Ovary (tissue), 9 donors: ENCODE data around the gene ARFGAP1. TPM values are rescaled to one million over a fixed set of nuclear protein-coding genes. Genes with fewer than 3 reads are reported as not detected.

Experiments used
- DNase-seq, 5 donors: peaks; one replicate each; pipeline ENCODE4 v3.0.0-alpha.2; 2019 to 2020
- H3K27ac ChIP-seq, 2 donors: fragments of 200-600 bp; one replicate each; pipeline versions ENCODE4 v1.5.1 to v1.8.0; 2019 to 2022
- H3K27me3 ChIP-seq: fragments of 200-600 bp; one replicate; pipeline ENCODE4 v1.8.0; 2022
- H3K36me3 ChIP-seq: fragments of 200-600 bp; sonication (generic); one replicate; pipeline ENCODE4 v1.5.1; 2019
- H3K4me1 ChIP-seq: one replicate; pipeline ENCODE4 v1.8.1; 2013; ENCODE audit warnings: mild to moderate bottlenecking, moderate library complexity; ENCODE audit not compliant: insufficient read depth
- H3K4me3 ChIP-seq: fragments of 200-600 bp; sonication (generic); one replicate; pipeline ENCODE4 v1.5.1; 2017
- H3K9me3 ChIP-seq, 2 donors: fragments of 200-600 bp in 1 of 2; sonication (generic) in 1 of 2; one replicate each; pipeline versions ENCODE4 v1.5.1 to v1.8.1; 2013 to 2019; ENCODE audit warnings: mild to moderate bottlenecking in 1 of 2, moderate library complexity in 1 of 2
- EP300 ChIP-seq: sonication (generic); formaldehyde crosslinking; IDR thresholded peaks from one replicate; pipeline ENCODE4 v1.6.1; 2017; ENCODE audit warnings: antibody characterized with exemption
- POLR2A ChIP-seq: fragments of 450-650 bp; IDR thresholded peaks from one replicate; pipeline ENCODE4 v1.6.1; 2017; ENCODE audit warnings: antibody characterized with exemption, mild to moderate bottlenecking, moderate library complexity
- WGBS, 3 donors: extraction: QIAGEN DNeasy Blood & Tissue Kit in 1 of 3; methylation state at CpG; one replicate each; pipeline versions ENCODE4 v1.1.5 to v1.1.7; 2013 to 2017; 5-methylcytosine and 5-hydroxymethylcytosine counted together
- intact Hi-C, 4 donors: fragments of 100-400 bp; cut with DNase I; formaldehyde crosslinking; loops; one replicate each; pipeline versions ENCODE4 v1.11.0 to v1.15.1; 2022 to 2023
- polyA plus RNA-seq, 2 donors: library from polyadenylated mRNA; stranded (reverse); fragments of 200-250 nt in 1 of 2; fragments of 350-450 nt in 1 of 2; fragmentation: Illumina TruSeq in 1 of 2; extraction: RNeasy Lipid Tissue Mini Kit (QIAGEN cat#74804) in 1 of 2; gene quantifications; one replicate each; pipeline ENCODE4 v1.2.3, GENCODE V29; 2013 to 2014
- total RNA-seq, 7 donors: library from RNA; depleted of rRNA in 2 of 7; stranded (reverse); fragments of >200 nt in 2 of 7; fragmentation: NEBNext Ultra II Directional in 3 of 7; extraction: Animal tissue kit (Norgen Biotek cat#: 25700) in 3 of 7; gene quantifications; one replicate each; pipeline versions ENCODE4 v1.1.0 to v1.2.4, GENCODE V29; 2016 to 2023
- TF ChIP-seq, protein P1 (sequence below), 3 donors: fragments of 450-650 bp in 2 of 3; fragments of 200-600 bp in 1 of 3; IDR thresholded peaks; one replicate each; pipeline versions ENCODE4 v1.5.1 to v1.8.0; 2016 to 2022; ENCODE audit warnings: antibody characterized with exemption in 3 of 3, mild to moderate bottlenecking in 1 of 3
- donor health status: DM: no; HTN: no; CAD: no; lungs with moderate emphysema.
- donor health status: DM: no; HTN: no; CAD: no.
- donor health status: Bipolar disorder and iron deficiency.
- donor health status: DM: yes; HTN: yes; CAD: no.
- donor health status: DM: no; HTN: no; CAD: no.
- donor health status: DM: yes; HTN: yes; CAD: no.

Gene ARFGAP1
- total and polyA plus RNA-seq, 9 donors = 18.9 to 80.2 (median 68.7) TPM

DNA sequence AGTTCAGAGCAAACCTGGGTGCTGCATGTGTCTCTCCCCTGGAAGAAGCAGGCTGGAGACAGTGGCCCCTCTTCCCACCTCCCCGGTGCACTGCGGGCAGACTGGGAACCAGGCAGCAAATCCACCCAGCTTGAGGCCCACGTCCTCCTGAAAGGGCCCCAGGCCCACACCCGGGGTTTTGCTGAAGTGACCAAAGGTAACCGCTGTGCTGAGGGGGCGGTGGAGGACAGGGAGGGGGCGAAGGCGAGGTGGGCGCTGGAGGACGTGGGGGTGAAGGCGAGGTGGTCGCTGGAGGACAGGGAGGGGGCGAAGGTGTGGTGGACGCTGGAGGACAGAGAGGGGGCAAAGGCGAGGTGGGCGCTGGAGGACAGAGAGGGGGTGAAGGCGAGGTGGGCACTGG, 38.7 kb upstream of the ARFGAP1 start:
- DNase-seq = no peak
- H3K27me3 ChIP-seq = no peaks in the 10 kb centered on the region

DNA sequence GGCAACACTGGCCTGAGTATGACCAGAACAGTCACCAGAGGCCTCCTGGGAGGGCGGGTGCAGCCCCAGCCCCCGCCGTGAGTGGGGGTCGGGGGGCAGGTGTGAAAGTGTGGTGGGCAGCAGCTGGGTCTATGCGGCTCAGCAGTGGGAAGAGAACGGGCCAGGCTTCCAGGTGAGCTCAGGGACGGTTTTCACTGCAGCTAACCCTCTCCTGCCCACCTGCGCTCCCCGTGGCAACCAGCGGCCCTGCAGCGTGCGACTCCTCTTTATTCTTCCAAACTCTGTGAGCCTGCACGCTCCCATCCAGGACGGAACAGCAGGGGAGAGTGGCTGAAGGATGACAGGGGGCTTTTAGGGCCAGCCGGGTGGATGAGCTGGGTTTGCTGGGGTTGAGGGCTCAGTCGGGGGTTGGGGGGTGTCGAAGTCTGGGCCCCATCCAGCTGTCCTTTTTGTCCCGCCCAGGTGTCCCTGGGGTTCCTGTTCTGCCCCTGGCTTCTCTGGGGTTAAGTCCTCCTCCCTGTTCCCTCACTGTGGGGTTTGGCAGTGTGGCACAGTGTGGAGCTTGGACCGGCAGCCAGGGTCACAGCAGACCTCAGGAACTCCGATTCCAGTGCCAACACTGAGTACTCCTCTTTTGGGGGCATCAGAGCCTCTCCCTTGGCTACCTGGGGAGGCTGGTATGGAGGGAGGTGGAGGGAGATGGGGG, 37.8 kb upstream of the ARFGAP1 start:
- Histone ChIP-seq H3K4me3 (no peak overlapping the region), H3K36me3 (no peaks in the 10 kb centered on the region), H3K27me3 (no peaks in the 10 kb centered on the region), H3K27ac (no peak overlapping the region), H3K4me1 (no peaks in the 10 kb centered on the region), H3K9me3 (no peaks in the 10 kb centered on the region)
- WGBS, 3 donors = 14 to 25% (median 18%) methylated on average over 16 to 20 of the region's 20 CpGs
- DNase-seq = no peak
- intact Hi-C loops = loop anchor here in 2 of 4 donors (5.0 to 10.0 kb wide), 2 partner anchors 178 to 180 kb away; no protein-coding TSS in a partner anchor
- TF ChIP-seq, protein P1, sequence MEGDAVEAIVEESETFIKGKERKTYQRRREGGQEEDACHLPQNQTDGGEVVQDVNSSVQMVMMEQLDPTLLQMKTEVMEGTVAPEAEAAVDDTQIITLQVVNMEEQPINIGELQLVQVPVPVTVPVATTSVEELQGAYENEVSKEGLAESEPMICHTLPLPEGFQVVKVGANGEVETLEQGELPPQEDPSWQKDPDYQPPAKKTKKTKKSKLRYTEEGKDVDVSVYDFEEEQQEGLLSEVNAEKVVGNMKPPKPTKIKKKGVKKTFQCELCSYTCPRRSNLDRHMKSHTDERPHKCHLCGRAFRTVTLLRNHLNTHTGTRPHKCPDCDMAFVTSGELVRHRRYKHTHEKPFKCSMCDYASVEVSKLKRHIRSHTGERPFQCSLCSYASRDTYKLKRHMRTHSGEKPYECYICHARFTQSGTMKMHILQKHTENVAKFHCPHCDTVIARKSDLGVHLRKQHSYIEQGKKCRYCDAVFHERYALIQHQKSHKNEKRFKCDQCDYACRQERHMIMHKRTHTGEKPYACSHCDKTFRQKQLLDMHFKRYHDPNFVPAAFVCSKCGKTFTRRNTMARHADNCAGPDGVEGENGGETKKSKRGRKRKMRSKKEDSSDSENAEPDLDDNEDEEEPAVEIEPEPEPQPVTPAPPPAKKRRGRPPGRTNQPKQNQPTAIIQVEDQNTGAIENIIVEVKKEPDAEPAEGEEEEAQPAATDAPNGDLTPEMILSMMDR (IDR thresholded peaks at IDR 0.05) = no peak
- TF ChIP-seq EP300 (no peak), POLR2A (no peak)

More for the DNA sequence above, 38.7 kb upstream of the ARFGAP1 start:
- no peak overlapping the region for H3K4me3 ChIP-seq
- H3K4me1 ChIP-seq = no peaks in the 10 kb centered on the region
- 71 to 83% (median 79%) methylated on average over 14 to 17 of the region's 17 CpGs for WGBS, 3 donors
- no peaks in the 10 kb centered on the region for H3K9me3 ChIP-seq
- TF ChIP-seq EP300 (no peak), POLR2A (no peak)
- TF ChIP-seq, protein P1 (IDR thresholded peaks at IDR 0.05) = no peak
- no peak overlapping the region for H3K27ac ChIP-seq
- intact Hi-C loops = loop anchor here in 2 of 4 donors (5.0 to 10.0 kb wide), 2 partner anchors 177 to 179 kb away; no protein-coding TSS in a partner anchor
- no peaks in the 10 kb centered on the region for H3K36me3 ChIP-seq

DNA sequence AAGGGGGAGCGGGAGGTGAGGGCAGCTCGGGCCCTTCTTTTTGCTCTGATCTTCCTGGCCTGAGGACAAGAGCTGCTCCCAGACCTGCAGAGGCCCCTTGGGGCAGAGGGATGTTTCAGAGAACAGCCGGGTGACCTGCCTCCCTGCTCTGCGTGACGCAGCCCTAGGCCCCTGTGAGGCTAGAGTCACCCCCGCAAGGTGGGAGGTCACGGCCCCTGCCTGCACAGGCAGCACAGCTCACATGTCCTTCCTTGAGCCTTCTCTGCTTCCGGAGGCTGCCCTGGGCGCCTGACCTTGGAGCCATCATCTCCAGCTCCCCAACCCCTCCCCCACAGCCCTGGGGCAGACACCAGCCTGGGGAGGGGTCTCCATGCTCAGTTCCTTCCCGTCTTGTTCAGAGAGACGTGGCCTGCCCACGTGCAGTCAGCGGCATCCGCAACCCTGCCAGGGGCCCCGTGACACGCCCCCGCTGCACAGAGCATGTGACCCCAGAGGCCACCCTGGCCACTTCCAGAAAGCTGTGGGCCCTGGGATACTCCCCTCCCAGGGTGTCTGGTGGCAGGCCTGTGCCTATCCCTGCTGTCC, 37.1 kb upstream of the ARFGAP1 start, which contains the start of gene BIRC7:
Gene BIRC7 (plus strand): TSS at position 507 of the 585 bp plus-strand sequence. CDS start 192 bp downstream, outside the sequence.
- TF ChIP-seq POLR2A (no peak), EP300 (no peak)
- TF ChIP-seq, protein P1 (IDR thresholded peaks at IDR 0.05) = no peak
- WGBS, 3 donors = 35 to 41% (median 36%) methylated on average over 12 to 17 of the region's 17 CpGs
- H3K36me3 ChIP-seq = no peaks in the 10 kb centered on the region
- H3K9me3 ChIP-seq = no peaks in the 10 kb centered on the region
- DNase-seq = no peak
- H3K4me1 ChIP-seq = no peaks in the 10 kb centered on the region
- no peak within 1 kb of the TSS for H3K27ac ChIP-seq
- no peak within 1 kb of the TSS for H3K4me3 ChIP-seq
- no peaks in the 10 kb centered on the region for H3K27me3 ChIP-seq
- intact Hi-C loops = loop anchor here in 1 of 4 donors (10.0 kb wide), 1 partner anchor 181 kb away; no protein-coding TSS in a partner anchor

DNA sequence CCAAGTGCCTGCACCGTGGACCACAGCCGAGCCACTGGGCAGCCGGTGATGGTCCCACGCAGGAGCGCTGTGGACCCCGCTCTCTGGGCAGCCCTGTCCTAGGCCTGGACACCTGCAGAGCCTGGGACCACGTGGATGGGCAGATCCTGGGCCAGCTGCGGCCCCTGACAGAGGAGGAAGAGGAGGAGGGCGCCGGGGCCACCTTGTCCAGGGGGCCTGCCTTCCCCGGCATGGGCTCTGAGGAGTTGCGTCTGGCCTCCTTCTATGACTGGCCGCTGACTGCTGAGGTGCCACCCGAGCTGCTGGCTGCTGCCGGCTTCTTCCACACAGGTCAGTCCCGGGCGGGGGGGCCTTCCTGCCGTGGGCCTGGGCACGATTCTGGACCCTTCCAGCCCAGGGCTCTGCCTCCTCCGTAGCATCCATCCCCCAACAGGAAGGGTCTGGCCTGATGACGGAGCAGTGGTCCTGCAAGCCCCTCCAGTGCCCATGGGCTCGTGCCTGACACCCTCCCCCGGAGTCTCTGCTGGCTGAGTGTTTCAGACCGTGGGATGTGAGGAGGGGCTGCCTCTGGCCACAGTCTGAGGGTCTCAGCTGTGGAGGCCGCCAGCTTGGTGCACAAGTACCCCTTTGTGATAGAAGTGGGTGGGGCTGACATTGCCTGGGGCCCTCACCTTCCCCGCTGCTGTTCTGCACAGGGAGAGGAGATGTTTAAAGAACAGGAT, 36.3 kb upstream of the ARFGAP1 start:
- intact Hi-C loops = loop anchor here in 1 of 4 donors (10.0 kb wide), 1 partner anchor 181 kb away; no protein-coding TSS in a partner anchor

More for the DNA sequence above, 36.3 kb upstream of the ARFGAP1 start:
- Histone ChIP-seq H3K36me3 (no peaks in the 10 kb centered on the region), H3K4me1 (no peaks in the 10 kb centered on the region), H3K4me3 (no peak overlapping the region), H3K9me3 (no peaks in the 10 kb centered on the region), H3K27ac (no peak overlapping the region), H3K27me3 (no peaks in the 10 kb centered on the region)
- no peak for DNase-seq
- TF ChIP-seq POLR2A (no peak), EP300 (no peak)
- TF ChIP-seq, protein P1 (IDR thresholded peaks at IDR 0.05) = no peak
- WGBS, 3 donors = 78 to 84% (median 79%) methylated on average over 23 to 26 of the region's 26 CpGs
